Skeletal muscle tissue (tissue), 4 donors: ENCODE measurements around the gene RCL1. TPM values are rescaled to one million over a fixed set of nuclear protein-coding genes. Genes with fewer than 3 reads are reported as not detected.

Source experiments
- H3K27ac ChIP-seq: one replicate; pipeline ENCODE4 v1.7.0; 2013; ENCODE audit warnings: mild to moderate bottlenecking, low read depth, low read length, inconsistent platforms
- H3K27me3 ChIP-seq, 3 donors: one replicate each; pipeline ENCODE4 v1.7.0; 2013; ENCODE audit warnings: low read length in 3 of 3; ENCODE audit not compliant: control insufficient read depth in 3 of 3, insufficient read depth in 3 of 3
- H3K36me3 ChIP-seq, 3 donors: one replicate each; pipeline ENCODE4 v1.7.0; 2013; ENCODE audit warnings: low read length in 3 of 3; ENCODE audit not compliant: control insufficient read depth in 3 of 3, insufficient read depth in 3 of 3
- H3K4me1 ChIP-seq, 3 donors: one replicate each; pipeline ENCODE4 v1.7.0; 2013; ENCODE audit warnings: low read length in 3 of 3, mild to moderate bottlenecking in 3 of 3; ENCODE audit not compliant: control insufficient read depth in 3 of 3, insufficient read depth in 3 of 3
- H3K4me3 ChIP-seq, 3 donors: one replicate each; pipeline ENCODE4 v1.7.0; 2013; ENCODE audit warnings: low read length in 3 of 3
- H3K9ac ChIP-seq, 3 donors: one replicate each; pipeline ENCODE4 v1.7.0; 2013; ENCODE audit warnings: low read length in 3 of 3, mild to moderate bottlenecking in 3 of 3, moderate library complexity in 2 of 3, low read depth in 1 of 3
- H3K9me3 ChIP-seq, 3 donors: one replicate each; pipeline ENCODE4 v1.7.0; 2013; ENCODE audit warnings: low read length in 3 of 3; ENCODE audit not compliant: control insufficient read depth in 3 of 3
- total RNA-seq: library from RNA; depleted of rRNA; stranded (reverse); fragments of >200 nt; gene quantifications from one replicate; pipeline ENCODE4 v1.2.3, GENCODE V29; 2014
- donor health status: Osteomylitis.

Gene RCL1
- total RNA-seq, 1 donor from 2014 or later: 33.9 TPM

DNA sequence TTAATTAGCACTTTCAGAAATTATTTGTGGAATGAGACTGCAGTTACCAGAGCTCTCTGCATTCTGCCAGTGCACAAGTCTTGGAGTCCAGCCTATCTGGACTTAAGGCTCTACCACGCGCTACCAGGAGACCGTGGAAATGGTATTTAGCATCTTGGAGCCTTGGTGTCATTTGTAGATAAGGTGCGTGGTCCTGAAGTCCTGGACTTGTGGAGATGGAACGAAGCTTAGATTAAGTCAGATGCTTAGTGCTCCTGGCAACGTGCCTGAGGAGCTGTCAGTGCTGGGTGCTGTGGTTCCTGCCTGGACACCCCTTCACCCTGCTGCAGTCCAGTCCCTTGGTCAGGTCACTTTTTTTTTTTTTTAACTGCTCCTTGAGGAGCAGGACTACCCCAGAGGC lies 59.7 kb downstream of the RCL1 start:
- H3K27ac ChIP-seq: no peak overlapping the region
- H3K27me3 ChIP-seq: no peaks in the 10 kb centered on the region
- no peak overlapping the region for H3K4me3 ChIP-seq
- H3K4me1 ChIP-seq: peaks cover 27 to 63% (median 31%) of the 10 kb centered on the region in 3 donors
- H3K36me3 ChIP-seq: peaks cover 12 to 23% (median 18%) of the 10 kb centered on the region in 3 donors
- no peak overlapping the region for H3K9ac ChIP-seq
- H3K9me3 ChIP-seq: no peaks in the 10 kb centered on the region

- Histone ChIP-seq H3K27ac (peak overlapping the region; percentile 67), H3K4me3 (no peak overlapping the region), H3K9me3 (no peaks in the 10 kb centered on the region), H3K9ac (no peak overlapping the region), H3K27me3 (no peaks in the 10 kb centered on the region), H3K36me3 (peaks cover 10 to 15% (median 14%) of the 10 kb centered on the region in 3 donors), H3K4me1 (peaks cover 27 to 66% (median 35%) of the 10 kb centered on the region in 3 donors)
These were observed 61.5 kb downstream of the RCL1 start for GRCh38 chr9:4854265-4854590.

GRCh38 chr9:4855841-4856240 lies 63.1 kb downstream of the RCL1 start:
- peak overlapping the region; percentile 67 for H3K27ac ChIP-seq
- H3K4me1 ChIP-seq: peaks cover 27 to 60% (median 29%) of the 10 kb centered on the region in 3 donors
- H3K9ac ChIP-seq: no peak overlapping the region
- H3K27me3 ChIP-seq: no peaks in the 10 kb centered on the region
- peaks cover 16 to 17% (median 16%) of the 10 kb centered on the region in 3 donors for H3K36me3 ChIP-seq
- no peaks in the 10 kb centered on the region for H3K9me3 ChIP-seq
- no peak overlapping the region for H3K4me3 ChIP-seq

- Histone ChIP-seq H3K36me3 (peaks cover 11 to 30% (median 21%) of the 10 kb centered on the region in 3 donors), H3K4me3 (no peak overlapping the region), H3K27ac (no peak overlapping the region), H3K9me3 (no peaks in the 10 kb centered on the region), H3K9ac (no peak overlapping the region), H3K4me1 (peaks cover 33 to 64% (median 33%) of the 10 kb centered on the region in 3 donors), H3K27me3 (no peaks in the 10 kb centered on the region)
These were observed 64.5 kb downstream of the RCL1 start for GRCh38 chr9:4857163-4857810.

DNA sequence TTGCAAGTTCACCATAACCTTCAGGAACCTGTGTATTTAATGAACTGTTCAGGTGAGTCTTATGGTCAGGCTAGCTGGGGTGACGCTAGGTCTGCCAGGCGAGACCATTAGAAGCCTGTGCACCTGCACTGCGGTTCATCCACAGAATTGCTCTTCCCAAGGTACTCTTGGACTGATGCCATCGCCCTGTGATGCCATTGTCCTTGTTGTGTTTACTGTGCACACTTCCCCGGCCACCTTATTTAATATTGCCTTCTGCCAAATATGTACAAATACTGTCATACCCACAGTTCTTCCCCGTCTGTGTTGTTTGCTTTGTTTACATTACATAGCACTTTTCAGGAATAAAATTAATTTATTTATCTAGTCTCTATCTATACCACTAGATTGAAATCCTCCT lies 66.3 kb downstream of the RCL1 start:
- Histone ChIP-seq H3K4me1 (peaks cover 36 to 62% (median 37%) of the 10 kb centered on the region in 3 donors), H3K4me3 (no peak overlapping the region), H3K9ac (no peak overlapping the region), H3K9me3 (no peaks in the 10 kb centered on the region), H3K27me3 (no peaks in the 10 kb centered on the region), H3K27ac (no peak overlapping the region), H3K36me3 (peaks cover 6 to 25% (median 18%) of the 10 kb centered on the region in 3 donors)

GRCh38 chr9:4860383-4860782 lies 67.6 kb downstream of the RCL1 start:
- peaks cover 6 to 25% (median 18%) of the 10 kb centered on the region in 3 donors for H3K36me3 ChIP-seq
- no peak overlapping the region for H3K27ac ChIP-seq
- H3K9ac ChIP-seq: no peak overlapping the region
- peaks cover 30 to 59% (median 35%) of the 10 kb centered on the region in 3 donors for H3K4me1 ChIP-seq
- no peak overlapping the region for H3K4me3 ChIP-seq
- H3K9me3 ChIP-seq: no peaks in the 10 kb centered on the region
- no peaks in the 10 kb centered on the region for H3K27me3 ChIP-seq

- Histone ChIP-seq H3K27me3 (no peaks in the 10 kb centered on the region), H3K27ac (no peak overlapping the region), H3K9ac (no peak overlapping the region), H3K36me3 (peaks cover 6 to 25% (median 18%) of the 10 kb centered on the region in 3 donors), H3K4me1 (peaks cover 22 to 55% (median 32%) of the 10 kb centered on the region in 3 donors), H3K4me3 (no peak overlapping the region), H3K9me3 (no peaks in the 10 kb centered on the region)
These were observed 68.4 kb downstream of the RCL1 start for GRCh38 chr9:4861145-4861544.

GRCh38 chr9:4861736-4862451 lies 69.2 kb downstream of the RCL1 start:
- no peaks in the 10 kb centered on the region for H3K27me3 ChIP-seq
- H3K9ac ChIP-seq: no peak overlapping the region
- no peak overlapping the region for H3K27ac ChIP-seq
- H3K9me3 ChIP-seq: no peaks in the 10 kb centered on the region
- peaks cover 25 to 55% (median 32%) of the 10 kb centered on the region in 3 donors for H3K4me1 ChIP-seq
- peaks cover 6 to 25% (median 18%) of the 10 kb centered on the region in 3 donors for H3K36me3 ChIP-seq
- H3K4me3 ChIP-seq: no peak overlapping the region

GRCh38 chr9:4862506-4863250 lies 69.9 kb downstream of the RCL1 start:
- no peaks in the 10 kb centered on the region for H3K27me3 ChIP-seq

More at GRCh38 chr9:4862506-4863250, 69.9 kb downstream of the RCL1 start:
- peaks cover 19 to 47% (median 35%) of the 10 kb centered on the region in 3 donors for H3K4me1 ChIP-seq
- H3K9me3 ChIP-seq: no peaks in the 10 kb centered on the region
- H3K4me3 ChIP-seq: no peak overlapping the region
- no peak overlapping the region for H3K9ac ChIP-seq
- peaks cover 6 to 25% (median 18%) of the 10 kb centered on the region in 3 donors for H3K36me3 ChIP-seq
- no peak overlapping the region for H3K27ac ChIP-seq
